NCI-H748 treated with DMSO at 0.1 percent for 48 hours (cell line): ENCODE results near the gene FAM8A1.

Source experiments
- DNase-seq: peaks from one replicate; lab custom pipeline; 2025; lab: John Stamatoyannopoulos, UW

The FAM8A1 gene

GRCh38 chr6:17602888-17603287 lies 2.8 kb downstream of the FAM8A1 start:
- DNase-seq = no peak

DNA sequence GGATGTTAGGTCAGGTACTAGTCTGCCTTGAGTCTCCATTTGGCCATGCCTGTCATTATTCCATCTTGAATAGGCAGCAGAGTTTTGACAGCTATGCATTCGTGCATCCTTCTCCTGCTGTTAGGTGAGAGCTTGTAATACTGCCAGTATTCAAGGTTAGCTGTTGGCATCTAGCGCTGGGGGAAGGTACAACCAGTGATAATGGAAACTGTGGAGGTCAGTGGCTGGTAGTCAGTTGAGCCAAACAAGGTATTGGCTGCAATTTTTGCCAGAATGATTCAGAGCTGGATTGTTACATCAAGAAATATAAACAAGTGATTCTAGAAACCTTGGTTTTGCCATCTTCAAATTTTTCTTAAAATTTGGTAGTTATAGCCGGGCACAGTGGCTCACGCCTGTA lies 6.5 kb downstream of the FAM8A1 start:
- DNase-seq = no peak

DNA sequence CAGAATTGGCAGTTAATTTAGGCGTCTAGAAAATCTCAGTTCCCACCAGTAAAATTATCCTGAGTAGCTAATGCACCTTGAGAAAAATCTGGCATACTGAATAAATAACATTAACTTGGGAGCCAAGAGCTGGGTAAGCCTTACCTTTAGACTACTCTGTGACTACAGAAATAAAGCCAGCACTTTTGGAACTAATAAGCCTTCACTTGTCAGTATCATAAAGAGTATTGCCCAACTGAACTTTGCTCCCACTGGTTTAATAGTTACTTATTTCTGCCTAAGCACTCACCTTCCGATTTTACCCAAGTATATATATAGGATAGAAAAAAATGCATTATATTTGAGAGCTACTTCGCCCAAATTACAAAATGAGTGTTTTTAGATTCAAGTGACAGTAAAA lies 10.7 kb downstream of the FAM8A1 start:
- no peak for DNase-seq

GRCh38 chr6:17612048-17612447 lies 11.9 kb downstream of the FAM8A1 start:
- no peak for DNase-seq

DNA sequence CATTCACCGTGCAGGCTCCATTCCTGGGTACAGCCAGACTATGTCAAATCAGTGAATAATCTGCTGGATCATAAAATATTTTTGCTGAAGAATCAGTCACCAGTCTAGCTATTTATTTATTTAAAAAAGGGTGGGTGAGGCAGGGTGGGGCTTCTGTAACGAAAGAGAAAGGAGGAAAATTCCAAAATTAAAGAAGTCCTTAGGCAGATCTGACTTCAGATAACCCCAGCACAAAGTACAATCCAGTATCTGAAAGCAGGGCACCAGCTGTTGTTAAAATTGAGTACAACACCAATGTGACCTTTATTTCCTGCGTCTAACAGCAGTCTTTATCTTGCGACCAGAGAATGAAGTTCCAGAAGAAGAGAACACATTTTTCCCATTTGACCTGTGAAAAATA lies 15.7 kb downstream of the FAM8A1 start:
- DNase-seq = no peak

DNA sequence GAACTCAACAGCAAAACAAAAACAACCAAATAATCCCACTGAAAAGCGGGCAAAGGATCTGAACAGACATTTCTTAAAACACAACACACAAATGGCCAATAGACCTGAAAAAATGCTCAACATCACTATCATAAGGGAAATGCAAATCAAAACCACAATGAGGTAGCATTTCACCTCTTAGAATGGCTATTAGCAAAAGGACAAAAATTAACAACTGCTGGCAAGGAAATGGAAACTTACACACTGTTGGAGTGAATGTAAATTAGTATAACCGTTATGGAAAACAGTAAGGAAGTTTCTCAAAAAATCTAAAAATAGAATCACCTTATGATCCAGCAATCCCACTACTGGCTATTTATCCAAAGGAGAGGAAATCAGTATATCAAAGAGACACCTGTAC lies 20.9 kb downstream of the FAM8A1 start:
- no peak for DNase-seq

GRCh38 chr6:17622144-17622543 lies 22.0 kb downstream of the FAM8A1 start:
- DNase-seq = no peak

- DNase-seq = no peak
Observed at GRCh38 chr6:17624396-17624795, 24.3 kb downstream of the FAM8A1 start.

- no peak for DNase-seq
Observed at GRCh38 chr6:17628873-17629272, 28.8 kb downstream of the FAM8A1 start.

DNA sequence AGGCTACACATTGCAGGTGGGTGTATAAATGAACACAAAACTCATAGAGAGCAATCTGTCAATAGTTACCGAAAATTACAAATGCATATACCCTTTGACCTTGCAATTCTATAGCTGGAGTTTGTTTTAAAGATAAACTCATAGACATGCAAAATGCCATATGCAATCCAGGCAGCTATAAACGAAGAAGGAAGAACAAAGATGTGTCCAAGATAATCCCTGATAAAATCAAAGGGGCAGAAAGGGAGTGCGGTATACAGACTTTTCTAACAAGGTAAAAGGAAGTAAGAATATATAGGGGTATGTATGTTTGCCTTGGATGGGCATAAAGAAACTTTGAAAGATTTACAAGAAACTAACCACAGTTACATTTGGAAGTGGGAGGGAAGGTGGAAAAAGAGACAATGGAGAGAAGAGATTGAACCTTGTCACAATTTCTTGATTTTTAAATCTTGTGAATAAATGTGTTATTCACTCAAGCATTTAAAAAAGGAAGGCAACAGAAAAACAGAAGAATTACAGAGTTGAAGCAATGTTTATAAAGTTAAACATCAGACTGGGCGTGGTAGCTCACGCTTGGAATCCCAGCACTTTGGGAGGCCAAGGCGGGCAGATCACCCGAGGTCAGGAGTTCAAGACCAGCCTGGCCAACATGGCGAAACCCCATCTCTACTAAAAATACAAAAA lies 29.9 kb downstream of the FAM8A1 start:
- DNase-seq = no peak

DNA sequence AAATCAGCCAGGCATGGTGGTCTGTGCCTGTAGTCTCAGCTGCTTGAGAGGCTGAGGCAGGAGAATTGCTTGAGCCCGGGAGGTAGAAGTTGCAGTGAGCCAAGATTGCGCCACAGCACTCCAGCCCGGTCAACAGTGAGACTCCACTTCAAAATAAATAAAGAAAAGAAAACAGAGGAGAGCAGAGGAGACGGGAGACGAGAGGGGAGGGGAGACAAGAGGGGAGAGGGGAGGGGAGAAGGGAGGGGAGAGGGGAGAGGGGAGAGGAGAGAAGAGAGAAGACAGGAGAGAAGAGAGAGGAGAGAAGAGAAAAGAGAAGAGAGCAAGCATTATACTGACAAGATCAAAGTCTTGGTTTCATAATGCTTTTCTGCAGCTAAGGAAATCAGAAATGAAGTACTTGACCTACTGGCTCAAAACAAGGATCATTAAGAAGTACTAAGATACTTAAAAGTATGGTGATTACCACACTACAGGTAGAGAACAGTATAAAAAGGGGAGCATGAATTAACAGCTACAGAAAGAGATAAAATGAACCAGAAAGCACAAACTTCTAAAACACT lies 30.5 kb downstream of the FAM8A1 start:
- no peak for DNase-seq

GRCh38 chr6:17632934-17633333 lies 32.8 kb downstream of the FAM8A1 start:
- no peak for DNase-seq

GRCh38 chr6:17633465-17634188 lies 33.5 kb downstream of the FAM8A1 start:
- no peak for DNase-seq

DNA sequence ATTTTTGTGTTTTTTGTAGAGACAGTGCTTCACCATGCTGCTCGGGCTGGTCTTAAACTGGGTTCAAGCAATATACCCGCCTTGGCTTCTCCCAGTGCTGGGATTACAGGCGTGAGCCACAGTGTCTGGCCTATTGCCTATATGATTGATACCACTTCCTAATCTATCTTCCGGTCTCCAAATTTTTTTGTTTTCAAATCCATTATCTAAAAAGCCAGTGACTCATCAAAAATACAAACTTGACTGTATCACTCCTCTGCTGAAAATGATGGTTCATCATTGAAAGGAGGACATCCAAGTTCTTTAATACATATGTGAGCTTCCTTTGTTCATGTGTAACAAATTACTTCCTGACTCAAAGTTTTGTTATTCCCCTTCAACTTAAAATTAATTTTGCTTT lies 35.5 kb downstream of the FAM8A1 start:
- DNase-seq = no peak

GRCh38 chr6:17638212-17638715 lies 38.2 kb downstream of the FAM8A1 start:
- no peak for DNase-seq

- no peak for DNase-seq
Observed at GRCh38 chr6:17640477-17640917, 40.4 kb downstream of the FAM8A1 start.

GRCh38 chr6:17648745-17649144 lies 48.6 kb downstream of the FAM8A1 start:
- DNase-seq = no peak

DNA sequence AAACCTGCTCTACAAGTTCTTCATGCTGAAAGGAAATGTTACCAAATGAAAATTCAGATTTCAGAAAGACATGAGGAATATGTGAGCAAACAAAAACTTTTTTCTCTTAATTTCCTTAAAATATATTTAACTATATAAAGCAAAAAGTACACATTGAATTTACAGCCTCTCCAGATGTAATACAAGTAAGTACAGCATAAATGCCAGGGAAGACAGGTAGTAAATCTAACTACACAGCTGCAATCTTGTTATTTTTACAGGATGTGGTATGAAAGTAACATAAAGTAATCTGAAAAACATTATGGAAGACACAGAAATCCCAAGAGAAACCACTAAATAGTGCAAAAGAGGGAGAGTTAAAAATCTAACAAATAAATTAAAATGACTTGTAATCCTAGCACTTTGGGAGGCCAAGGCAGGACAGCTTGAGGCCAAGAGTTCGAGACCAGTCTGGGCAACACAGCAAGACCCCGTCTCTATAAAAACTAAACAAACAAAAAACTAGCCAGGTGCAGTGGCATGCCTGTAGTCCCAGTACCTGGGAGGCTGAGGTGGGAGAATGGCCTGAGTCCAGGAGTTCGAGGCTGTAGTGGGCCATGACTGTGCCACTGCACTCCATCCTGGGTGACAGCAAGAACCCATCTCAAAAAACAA lies 50.7 kb downstream of the FAM8A1 start:
- no peak for DNase-seq

DNA sequence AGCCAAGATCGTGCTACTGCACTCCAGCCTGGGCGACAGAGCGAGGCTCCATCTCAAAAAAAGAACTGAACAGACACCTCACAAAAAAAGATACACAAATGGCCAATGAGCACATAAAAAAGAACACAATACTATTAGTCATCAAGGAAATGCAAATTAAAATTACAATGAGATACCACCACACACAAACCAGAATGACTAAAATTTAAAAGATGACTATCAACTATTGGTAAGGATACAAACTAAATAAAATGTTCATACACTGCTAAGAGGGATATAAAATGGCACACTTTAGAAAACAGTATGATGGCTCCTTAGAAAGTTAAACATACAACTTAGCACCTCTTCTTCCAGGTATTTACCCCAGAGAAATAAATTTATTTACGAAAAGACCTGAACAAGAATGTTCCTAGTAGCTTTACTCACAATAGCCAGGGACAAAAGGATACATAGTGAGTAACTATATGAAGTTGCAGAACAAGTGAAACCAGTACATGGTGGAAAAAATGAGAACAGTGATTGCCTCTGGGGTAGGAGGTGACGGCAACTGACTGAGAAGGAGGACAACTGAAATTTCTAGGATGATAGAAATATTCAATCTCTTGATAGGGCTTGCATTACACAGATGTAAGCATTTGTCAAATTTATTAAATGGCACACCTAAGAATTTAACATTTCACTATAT lies 53.2 kb downstream of the FAM8A1 start:
- DNase-seq = no peak

DNA sequence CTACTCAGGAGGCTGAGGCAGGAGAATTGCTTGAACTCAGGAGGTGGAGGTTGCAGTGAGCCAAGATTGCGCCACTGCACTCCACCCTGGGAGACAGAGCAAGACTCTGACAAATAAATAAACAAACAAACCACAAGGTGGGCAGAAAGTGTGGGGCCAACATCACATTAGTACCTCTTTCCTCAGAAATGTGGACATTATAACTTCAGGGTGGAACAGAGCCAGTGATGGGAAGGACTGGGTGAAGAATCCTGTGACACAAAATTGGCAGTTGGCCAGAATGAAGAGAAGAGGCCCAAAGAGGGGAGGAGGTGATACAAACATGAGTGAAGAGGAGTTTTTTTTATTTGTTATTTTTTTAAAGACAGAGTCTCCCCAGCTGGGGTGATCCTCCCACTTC lies 56.0 kb downstream of the FAM8A1 start:
- DNase-seq = no peak

DNA sequence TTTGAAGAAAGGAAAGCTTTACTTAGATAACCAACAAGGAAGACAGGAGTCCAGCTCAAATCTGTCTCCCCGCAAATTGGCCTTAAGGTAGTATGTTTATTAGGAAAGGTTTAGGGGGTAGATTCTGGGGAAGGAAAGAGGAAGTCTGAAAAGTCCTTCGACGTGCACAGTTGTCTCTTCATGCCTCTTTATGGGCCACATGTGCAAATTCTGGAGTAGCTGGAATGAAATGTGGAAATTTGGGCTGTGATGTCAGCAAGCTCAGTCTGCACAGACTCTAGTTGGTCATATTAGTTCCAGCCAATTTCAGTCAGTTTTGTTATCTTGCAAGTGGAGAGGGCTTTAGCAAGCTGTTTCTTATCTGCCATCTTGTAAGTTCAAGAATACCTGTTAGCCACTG lies 56.5 kb downstream of the FAM8A1 start:
- DNase-seq = no peak
